ENCODE results near the gene ECPAS. TPM values are rescaled to one million over a fixed set of nuclear protein-coding genes. Genes with fewer than 3 reads are reported as not detected.

The ECPAS gene
- polyA plus RNA-seq, 1 donor (not counting 4 experiments of a cell fraction or from before 2014, with no cell fraction given) = 53.5 TPM

GRCh38 chr9:111431684-111432083 lies 52.5 kb downstream of the ECPAS start:
- Histone ChIP-seq H3K27me3 (ENCODE audit: control insufficient read depth, extremely low read depth, insufficient read depth, low read length) (no peaks in the 10 kb centered on the region), H3K9me3 (ENCODE audit: control insufficient read depth, low read depth, low read length) (no peaks in the 10 kb centered on the region), H3K79me2 (ENCODE audit: control insufficient read depth, insufficient read depth, low read length) (no peaks in the 10 kb centered on the region), H3K4me1 (ENCODE audit: control insufficient read depth, extremely low read depth, insufficient read depth, low read length) (no peaks in the 10 kb centered on the region), H3K36me3 (ENCODE audit: control insufficient read depth in 2 of 2, extremely low read depth in 1 of 2, insufficient read depth in 2 of 2, low read length in 2 of 2) (peaks cover 9 to 20% of the 10 kb centered on the region in 2 experiments), H2AFZ (ENCODE audit: control insufficient read depth, low read length) (no peak overlapping the region), H4K20me1 (ENCODE audit: control insufficient read depth, extremely low read depth, insufficient read depth, low read length) (no peaks in the 10 kb centered on the region), H3K4me3 (ENCODE audit: control insufficient read depth in 2 of 3, extremely low read depth in 1 of 3, insufficient read depth in 2 of 3, low read depth in 1 of 3, low read length in 3 of 3) (no peak overlapping the region), H3K9ac (ENCODE audit: control insufficient read depth, extremely low read depth, insufficient read depth, low read length) (no peak overlapping the region), H3K27ac (ENCODE audit: control insufficient read depth, insufficient read depth, low read length) (no peak overlapping the region), H3K4me2 (ENCODE audit: control insufficient read depth, extremely low read depth, insufficient read depth, low read depth, low read length) (no peak overlapping the region), H3K9me1 (ENCODE audit: control insufficient read depth, extremely low read depth, insufficient read depth, low read length) (no peaks in the 10 kb centered on the region)
- FAIRE-seq = no peak
- DNase-seq (ENCODE audit: low read depth, low spot score) = no peak
- dilution Hi-C loops (cut with MboI; ENCODE audit: extremely low pct_ligation_motif_present, low sequenced_read_pairs) = no loop called here
- TF ChIP-seq CTCF (optimal IDR thresholded peaks at IDR 0.05 in 1 of 3, IDR thresholded peaks at IDR 0.05 in 1 of 3, conservative IDR thresholded peaks at IDR 0.05 in 1 of 3; ENCODE audit: extremely low read depth in 1 of 3, insufficient read depth in 2 of 3, low read length in 3 of 3) (no peak), EZH2 (IDR thresholded peaks at IDR 0.05; ENCODE audit: low read length) (no peak)

GRCh38 chr9:111429175-111429574 lies 55.0 kb downstream of the ECPAS start:
- H3K4me2 ChIP-seq (ENCODE audit: control insufficient read depth, extremely low read depth, insufficient read depth, low read depth, low read length) = no peak overlapping the region
- FAIRE-seq (no peak), DNase-seq (ENCODE audit: low read depth, low spot score) (no peak)
- H2AFZ ChIP-seq (ENCODE audit: control insufficient read depth, low read length) = no peak overlapping the region
- no peak overlapping the region for H3K4me3 ChIP-seq (ENCODE audit: control insufficient read depth in 2 of 3, extremely low read depth in 1 of 3, insufficient read depth in 2 of 3, low read depth in 1 of 3, low read length in 3 of 3)
- H3K27ac ChIP-seq (ENCODE audit: control insufficient read depth, insufficient read depth, low read length) = no peak overlapping the region
- H3K9me1 ChIP-seq (ENCODE audit: control insufficient read depth, extremely low read depth, insufficient read depth, low read length) = no peaks in the 10 kb centered on the region
- TF ChIP-seq EZH2 (IDR thresholded peaks at IDR 0.05; ENCODE audit: low read length) = no peak
- H3K36me3 ChIP-seq (ENCODE audit: control insufficient read depth in 2 of 2, extremely low read depth in 1 of 2, insufficient read depth in 2 of 2, low read length in 2 of 2) = peaks cover 13 to 22% of the 10 kb centered on the region in 2 experiments
- H4K20me1 ChIP-seq (ENCODE audit: control insufficient read depth, extremely low read depth, insufficient read depth, low read length) = no peaks in the 10 kb centered on the region
- H3K9ac ChIP-seq (ENCODE audit: control insufficient read depth, extremely low read depth, insufficient read depth, low read length) = no peak overlapping the region
- H3K9me3 ChIP-seq (ENCODE audit: control insufficient read depth, low read depth, low read length) = no peaks in the 10 kb centered on the region
- H3K79me2 ChIP-seq (ENCODE audit: control insufficient read depth, insufficient read depth, low read length) = no peaks in the 10 kb centered on the region
- no peaks in the 10 kb centered on the region for H3K4me1 ChIP-seq (ENCODE audit: control insufficient read depth, extremely low read depth, insufficient read depth, low read length)
- dilution Hi-C loops (cut with MboI; ENCODE audit: extremely low pct_ligation_motif_present, low sequenced_read_pairs) = no loop called here
- no peaks in the 10 kb centered on the region for H3K27me3 ChIP-seq (ENCODE audit: control insufficient read depth, extremely low read depth, insufficient read depth, low read length)

- Histone ChIP-seq H3K9ac (ENCODE audit: control insufficient read depth, extremely low read depth, insufficient read depth, low read length) (no peak overlapping the region), H3K36me3 (ENCODE audit: control insufficient read depth in 2 of 2, extremely low read depth in 1 of 2, insufficient read depth in 2 of 2, low read length in 2 of 2) (peaks cover 11 to 24% of the 10 kb centered on the region in 2 experiments), H4K20me1 (ENCODE audit: control insufficient read depth, extremely low read depth, insufficient read depth, low read length) (no peaks in the 10 kb centered on the region), H3K9me3 (ENCODE audit: control insufficient read depth, low read depth, low read length) (no peaks in the 10 kb centered on the region), H3K9me1 (ENCODE audit: control insufficient read depth, extremely low read depth, insufficient read depth, low read length) (no peaks in the 10 kb centered on the region), H3K4me3 (ENCODE audit: control insufficient read depth in 2 of 3, extremely low read depth in 1 of 3, insufficient read depth in 2 of 3, low read depth in 1 of 3, low read length in 3 of 3) (no peak overlapping the region), H3K27me3 (ENCODE audit: control insufficient read depth, extremely low read depth, insufficient read depth, low read length) (no peaks in the 10 kb centered on the region), H3K4me1 (ENCODE audit: control insufficient read depth, extremely low read depth, insufficient read depth, low read length) (no peaks in the 10 kb centered on the region), H3K4me2 (ENCODE audit: control insufficient read depth, extremely low read depth, insufficient read depth, low read depth, low read length) (no peak overlapping the region), H3K27ac (ENCODE audit: control insufficient read depth, insufficient read depth, low read length) (no peak overlapping the region), H2AFZ (ENCODE audit: control insufficient read depth, low read length) (no peak overlapping the region), H3K79me2 (ENCODE audit: control insufficient read depth, insufficient read depth, low read length) (no peaks in the 10 kb centered on the region)
- no peak for FAIRE-seq
- no peak for DNase-seq (ENCODE audit: low read depth, low spot score)
- dilution Hi-C loops (cut with MboI; ENCODE audit: extremely low pct_ligation_motif_present, low sequenced_read_pairs) = no loop called here
- TF ChIP-seq EZH2 (IDR thresholded peaks at IDR 0.05; ENCODE audit: low read length) (no peak), CTCF (optimal IDR thresholded peaks at IDR 0.05 in 1 of 3, IDR thresholded peaks at IDR 0.05 in 1 of 3, conservative IDR thresholded peaks at IDR 0.05 in 1 of 3; ENCODE audit: extremely low read depth in 1 of 3, insufficient read depth in 2 of 3, low read length in 3 of 3) (no peak)
These were observed 57.0 kb downstream of the ECPAS start for GRCh38 chr9:111427186-111427585.
